ENCODE data around the gene PPP2R5C.

Gene PPP2R5C

GRCh38 chr14:101726295-101726953 is 35.1 kb upstream of the PPP2R5C start:
- no peak overlapping the region for H3K4me3 ChIP-seq (ENCODE audit: low read depth, low read length)
- no peak overlapping the region for H4K91ac ChIP-seq (ENCODE audit: low read depth, low read length)
- no peak overlapping the region for H4K12ac ChIP-seq (ENCODE audit: low read depth, low read length)
- WGBS (ENCODE audit: extremely low coverage, insufficient coverage, insufficient read length) = no CpG with 5 or more reads among the region's 14 CpGs
- no peak overlapping the region for H3K9ac ChIP-seq (ENCODE audit: low read length)
- H3K14ac ChIP-seq (ENCODE audit: low read length) = no peak overlapping the region
- H3K4me2 ChIP-seq (ENCODE audit: low read length) = no peak overlapping the region
- no peak overlapping the region for H2BK12ac ChIP-seq (ENCODE audit: low read length)
- H3K79me2 ChIP-seq (ENCODE audit: control insufficient read depth, insufficient read depth, low read length, poor library complexity) = no peaks in the 10 kb centered on the region
- peaks cover 2% of the 10 kb centered on the region for H3K9me3 ChIP-seq (ENCODE audit: insufficient read depth, low read depth, low read length)
- H3K18ac ChIP-seq (ENCODE audit: low read length) = no peak overlapping the region
- peaks cover under 1 to 4% of the 10 kb centered on the region in 2 experiments for H3K4me1 ChIP-seq (ENCODE audit: control insufficient read depth in 1 of 2, insufficient read depth in 2 of 2, low read length in 2 of 2)
- DNase-seq = no peak
- no peak overlapping the region for H2BK120ac ChIP-seq (ENCODE audit: insufficient read depth, low read length, poor library complexity)
- no peak overlapping the region for H2BK5ac ChIP-seq (ENCODE audit: low read depth, low read length, poor library complexity)
- no peak overlapping the region for H3K4ac ChIP-seq (ENCODE audit: low read depth, low read length)
- no peaks in the 10 kb centered on the region for H3K79me1 ChIP-seq (ENCODE audit: low read length)
- H2AK5ac ChIP-seq (ENCODE audit: low read length) = no peak overlapping the region
- no peak overlapping the region for H3K23ac ChIP-seq (ENCODE audit: low read length)
- no peak overlapping the region for H4K8ac ChIP-seq (ENCODE audit: low read depth, low read length)
- no peaks in the 10 kb centered on the region for H3K36me3 ChIP-seq (ENCODE audit: control insufficient read depth in 1 of 2, insufficient read depth in 2 of 2, low read length in 2 of 2)
- H3K27me3 ChIP-seq (ENCODE audit: insufficient read depth, low read length) = no peaks in the 10 kb centered on the region
- no peak overlapping the region for H3K27ac ChIP-seq (ENCODE audit: low read depth, low read length)
- H2AFZ ChIP-seq (ENCODE audit: insufficient read depth, low read length, poor library complexity) = no peak overlapping the region

- no peak overlapping the region for H2BK5ac ChIP-seq (ENCODE audit: low read depth, low read length, poor library complexity)
- H2BK12ac ChIP-seq (ENCODE audit: low read length) = no peak overlapping the region
- no CpG with 5 or more reads among the region's 8 CpGs for WGBS (ENCODE audit: extremely low coverage, insufficient coverage, insufficient read length)
- no peaks in the 10 kb centered on the region for H3K79me1 ChIP-seq (ENCODE audit: low read length)
- H3K27ac ChIP-seq (ENCODE audit: low read depth, low read length) = no peak overlapping the region
- no peak overlapping the region for H4K8ac ChIP-seq (ENCODE audit: low read depth, low read length)
- H2BK120ac ChIP-seq (ENCODE audit: insufficient read depth, low read length, poor library complexity) = no peak overlapping the region
- H3K18ac ChIP-seq (ENCODE audit: low read length) = no peak overlapping the region
- H2AK5ac ChIP-seq (ENCODE audit: low read length) = no peak overlapping the region
- no peak overlapping the region for H3K4ac ChIP-seq (ENCODE audit: low read depth, low read length)
- no peak overlapping the region for H3K4me3 ChIP-seq (ENCODE audit: low read depth, low read length)
- peaks cover 4 to 8% of the 10 kb centered on the region in 2 experiments for H3K4me1 ChIP-seq (ENCODE audit: control insufficient read depth in 1 of 2, insufficient read depth in 2 of 2, low read length in 2 of 2)
- H3K9ac ChIP-seq (ENCODE audit: low read length) = no peak overlapping the region
- H4K91ac ChIP-seq (ENCODE audit: low read depth, low read length) = no peak overlapping the region
- DNase-seq = no peak
- no peak overlapping the region for H3K23ac ChIP-seq (ENCODE audit: low read length)
- H3K14ac ChIP-seq (ENCODE audit: low read length) = no peak overlapping the region
- no peaks in the 10 kb centered on the region for H3K36me3 ChIP-seq (ENCODE audit: control insufficient read depth in 1 of 2, insufficient read depth in 2 of 2, low read length in 2 of 2)
- H3K79me2 ChIP-seq (ENCODE audit: control insufficient read depth, insufficient read depth, low read length, poor library complexity) = no peaks in the 10 kb centered on the region
- H3K4me2 ChIP-seq (ENCODE audit: low read length) = no peak overlapping the region
- peaks cover 2% of the 10 kb centered on the region for H3K9me3 ChIP-seq (ENCODE audit: insufficient read depth, low read depth, low read length)
- no peak overlapping the region for H2AFZ ChIP-seq (ENCODE audit: insufficient read depth, low read length, poor library complexity)
- no peak overlapping the region for H4K12ac ChIP-seq (ENCODE audit: low read depth, low read length)
- no peaks in the 10 kb centered on the region for H3K27me3 ChIP-seq (ENCODE audit: insufficient read depth, low read length)
Measured at GRCh38 chr14:101726954-101727302, 34.6 kb upstream of the PPP2R5C start.

- no peaks in the 10 kb centered on the region for H3K79me1 ChIP-seq (ENCODE audit: low read length)
- no peak overlapping the region for H4K8ac ChIP-seq (ENCODE audit: low read depth, low read length)
- H3K4me3 ChIP-seq (ENCODE audit: low read depth, low read length) = no peak overlapping the region
- DNase-seq = no peak
- H3K23ac ChIP-seq (ENCODE audit: low read length) = no peak overlapping the region
- no CpG with 5 or more reads among the region's 7 CpGs for WGBS (ENCODE audit: extremely low coverage, insufficient coverage, insufficient read length)
- no peak overlapping the region for H3K4me2 ChIP-seq (ENCODE audit: low read length)
- H3K27ac ChIP-seq (ENCODE audit: low read depth, low read length) = no peak overlapping the region
- H4K91ac ChIP-seq (ENCODE audit: low read depth, low read length) = no peak overlapping the region
- H3K9ac ChIP-seq (ENCODE audit: low read length) = no peak overlapping the region
- no peaks in the 10 kb centered on the region for H3K27me3 ChIP-seq (ENCODE audit: insufficient read depth, low read length)
- no peak overlapping the region for H2AK5ac ChIP-seq (ENCODE audit: low read length)
- H2BK5ac ChIP-seq (ENCODE audit: low read depth, low read length, poor library complexity) = no peak overlapping the region
- H2AFZ ChIP-seq (ENCODE audit: insufficient read depth, low read length, poor library complexity) = no peak overlapping the region
- no peak overlapping the region for H4K12ac ChIP-seq (ENCODE audit: low read depth, low read length)
- H3K14ac ChIP-seq (ENCODE audit: low read length) = no peak overlapping the region
- peaks cover 4 to 8% of the 10 kb centered on the region in 2 experiments for H3K4me1 ChIP-seq (ENCODE audit: control insufficient read depth in 1 of 2, insufficient read depth in 2 of 2, low read length in 2 of 2)
- H3K4ac ChIP-seq (ENCODE audit: low read depth, low read length) = no peak overlapping the region
- H3K18ac ChIP-seq (ENCODE audit: low read length) = no peak overlapping the region
- H3K36me3 ChIP-seq (ENCODE audit: control insufficient read depth in 1 of 2, insufficient read depth in 2 of 2, low read length in 2 of 2) = no peaks in the 10 kb centered on the region
- no peak overlapping the region for H2BK120ac ChIP-seq (ENCODE audit: insufficient read depth, low read length, poor library complexity)
- no peak overlapping the region for H2BK12ac ChIP-seq (ENCODE audit: low read length)
- no peaks in the 10 kb centered on the region for H3K79me2 ChIP-seq (ENCODE audit: control insufficient read depth, insufficient read depth, low read length, poor library complexity)
- H3K9me3 ChIP-seq (ENCODE audit: insufficient read depth, low read depth, low read length) = peaks cover 3% of the 10 kb centered on the region
Measured at GRCh38 chr14:101727611-101728366, 33.7 kb upstream of the PPP2R5C start.

- H2AK5ac ChIP-seq (ENCODE audit: low read length) = no peak overlapping the region
- WGBS (ENCODE audit: extremely low coverage, insufficient coverage, insufficient read length) = no CpG with 5 or more reads among the region's 10 CpGs
Measured at GRCh38 chr14:101728367-101728742, 33.2 kb upstream of the PPP2R5C start.

More at GRCh38 chr14:101728367-101728742, 33.2 kb upstream of the PPP2R5C start:
- H3K4me1 ChIP-seq (ENCODE audit: control insufficient read depth in 1 of 2, insufficient read depth in 2 of 2, low read length in 2 of 2) = peaks cover 4 to 8% of the 10 kb centered on the region in 2 experiments
- no peak overlapping the region for H2BK12ac ChIP-seq (ENCODE audit: low read length)
- no peak overlapping the region for H2AFZ ChIP-seq (ENCODE audit: insufficient read depth, low read length, poor library complexity)
- H4K91ac ChIP-seq (ENCODE audit: low read depth, low read length) = no peak overlapping the region
- no peaks in the 10 kb centered on the region for H3K36me3 ChIP-seq (ENCODE audit: control insufficient read depth in 1 of 2, insufficient read depth in 2 of 2, low read length in 2 of 2)
- no peak overlapping the region for H3K4me3 ChIP-seq (ENCODE audit: low read depth, low read length)
- H3K9ac ChIP-seq (ENCODE audit: low read length) = no peak overlapping the region
- H3K4ac ChIP-seq (ENCODE audit: low read depth, low read length) = no peak overlapping the region
- H3K14ac ChIP-seq (ENCODE audit: low read length) = no peak overlapping the region
- H2BK120ac ChIP-seq (ENCODE audit: insufficient read depth, low read length, poor library complexity) = no peak overlapping the region
- H2BK5ac ChIP-seq (ENCODE audit: low read depth, low read length, poor library complexity) = no peak overlapping the region
- no peak overlapping the region for H3K4me2 ChIP-seq (ENCODE audit: low read length)
- H3K9me3 ChIP-seq (ENCODE audit: insufficient read depth, low read depth, low read length) = peaks cover 1% of the 10 kb centered on the region
- no peak overlapping the region for H4K8ac ChIP-seq (ENCODE audit: low read depth, low read length)
- no peak overlapping the region for H3K27ac ChIP-seq (ENCODE audit: low read depth, low read length)
- H3K23ac ChIP-seq (ENCODE audit: low read length) = no peak overlapping the region
- no peaks in the 10 kb centered on the region for H3K79me1 ChIP-seq (ENCODE audit: low read length)
- no peaks in the 10 kb centered on the region for H3K27me3 ChIP-seq (ENCODE audit: insufficient read depth, low read length)
- H3K79me2 ChIP-seq (ENCODE audit: control insufficient read depth, insufficient read depth, low read length, poor library complexity) = no peaks in the 10 kb centered on the region
- no peak for DNase-seq
- H4K12ac ChIP-seq (ENCODE audit: low read depth, low read length) = no peak overlapping the region
- H3K18ac ChIP-seq (ENCODE audit: low read length) = no peak overlapping the region
